NB4 (cell line): Measurements from ENCODE around the gene SRMS.

Experiments
- POLR2A ChIP-seq: IDR thresholded peaks from 2 replicates; pipeline ENCODE4 v1.6.1; 2011; ENCODE audit warnings: mild to moderate bottlenecking; ENCODE audit not compliant: insufficient read length; ENCODE audit errors: extremely low read depth
- TF ChIP-seq, protein P1 (sequence below): IDR thresholded peaks from one replicate; pipeline ENCODE4 v1.5.1; 2012; ENCODE audit warnings: low read depth, low read length
- TF ChIP-seq, protein P2 (sequence below): IDR thresholded peaks from 2 replicates; pipeline ENCODE4 v1.6.1; 2011; ENCODE audit warnings: low read depth, low read length

DNA sequence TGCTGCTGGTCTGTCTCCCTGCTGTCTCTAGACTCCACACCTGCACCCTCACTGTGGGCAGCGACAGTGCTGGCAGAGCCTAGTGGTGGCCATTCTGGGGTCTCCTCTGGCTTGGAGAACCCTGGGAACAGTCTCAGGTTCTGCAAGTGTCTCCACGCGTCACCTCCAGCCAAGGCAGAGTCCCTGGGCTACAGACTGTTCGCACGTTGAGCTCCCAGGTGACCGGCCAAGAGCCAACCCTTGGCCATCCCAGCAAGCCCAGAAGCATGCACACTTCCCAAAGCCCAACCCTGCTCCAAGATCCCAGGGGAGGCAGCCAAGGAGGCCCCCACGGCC is 53.5 kb downstream of the SRMS start:
- TF ChIP-seq, protein P1, sequence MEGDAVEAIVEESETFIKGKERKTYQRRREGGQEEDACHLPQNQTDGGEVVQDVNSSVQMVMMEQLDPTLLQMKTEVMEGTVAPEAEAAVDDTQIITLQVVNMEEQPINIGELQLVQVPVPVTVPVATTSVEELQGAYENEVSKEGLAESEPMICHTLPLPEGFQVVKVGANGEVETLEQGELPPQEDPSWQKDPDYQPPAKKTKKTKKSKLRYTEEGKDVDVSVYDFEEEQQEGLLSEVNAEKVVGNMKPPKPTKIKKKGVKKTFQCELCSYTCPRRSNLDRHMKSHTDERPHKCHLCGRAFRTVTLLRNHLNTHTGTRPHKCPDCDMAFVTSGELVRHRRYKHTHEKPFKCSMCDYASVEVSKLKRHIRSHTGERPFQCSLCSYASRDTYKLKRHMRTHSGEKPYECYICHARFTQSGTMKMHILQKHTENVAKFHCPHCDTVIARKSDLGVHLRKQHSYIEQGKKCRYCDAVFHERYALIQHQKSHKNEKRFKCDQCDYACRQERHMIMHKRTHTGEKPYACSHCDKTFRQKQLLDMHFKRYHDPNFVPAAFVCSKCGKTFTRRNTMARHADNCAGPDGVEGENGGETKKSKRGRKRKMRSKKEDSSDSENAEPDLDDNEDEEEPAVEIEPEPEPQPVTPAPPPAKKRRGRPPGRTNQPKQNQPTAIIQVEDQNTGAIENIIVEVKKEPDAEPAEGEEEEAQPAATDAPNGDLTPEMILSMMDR: no peak
- no peak for TF ChIP-seq POLR2A
- TF ChIP-seq, protein P2, sequence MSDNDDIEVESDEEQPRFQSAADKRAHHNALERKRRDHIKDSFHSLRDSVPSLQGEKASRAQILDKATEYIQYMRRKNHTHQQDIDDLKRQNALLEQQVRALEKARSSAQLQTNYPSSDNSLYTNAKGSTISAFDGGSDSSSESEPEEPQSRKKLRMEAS: no peak
